NCI-H1930 (cell line): ENCODE results near the gene ZNF497.
"Not testable (repeated sequence)": the region's sequence is repeated elsewhere in the genome, so short reads cannot be mapped to it uniquely, and the experiment has no call there.

ENCODE experiments used
- DNase-seq, 2 experiments: peaks; one replicate each; lab custom pipeline; 2025; lab: John Stamatoyannopoulos, UW

ZNF497 gene

GRCh38 chr19:58348080-58348479, 14.5 kb downstream of the ZNF497 start:
- DNase-seq: not testable (repeated sequence)

GRCh38 chr19:58346961-58347929, 15.3 kb downstream of the ZNF497 start:
- peak; percentile 76 to 81 for DNase-seq

- DNase-seq: no peak
Measured at GRCh38 chr19:58345558-58345957, 17.0 kb downstream of the ZNF497 start.

GRCh38 chr19:58338825-58339558, 23.6 kb downstream of the ZNF497 start:
- DNase-seq: no peak

- DNase-seq: no peak
Measured at GRCh38 chr19:58338336-58338735, 24.2 kb downstream of the ZNF497 start.

GRCh38 chr19:58336820-58337219, 25.7 kb downstream of the ZNF497 start:
- no peak for DNase-seq

- no peak for DNase-seq
Measured at GRCh38 chr19:58336216-58336615, 26.3 kb downstream of the ZNF497 start.

- DNase-seq: no peak
Measured at GRCh38 chr19:58335630-58336029, 26.9 kb downstream of the ZNF497 start.

GRCh38 chr19:58334691-58335249, 27.8 kb downstream of the ZNF497 start:
- DNase-seq: no peak

GRCh38 chr19:58332697-58333096, 29.9 kb downstream of the ZNF497 start:
- no peak for DNase-seq

- no peak for DNase-seq
Measured at GRCh38 chr19:58330458-58330857, 32.1 kb downstream of the ZNF497 start.

GRCh38 chr19:58328999-58329398, 33.6 kb downstream of the ZNF497 start:
- peak in 1 of 2 experiments; percentile 20 for DNase-seq

GRCh38 chr19:58326914-58327726, 35.4 kb downstream of the ZNF497 start, which contains the start of gene ZSCAN22:
ZSCAN22 (plus strand) TSS chr19:58326994; CDS start chr19:58334803, 7,809 bp downstream.
- peak; percentile 95 to 97 for DNase-seq

GRCh38 chr19:58326501-58326913, 36.0 kb downstream of the ZNF497 start:
- DNase-seq: no peak

GRCh38 chr19:58325311-58326022, 37.1 kb downstream of the ZNF497 start:
- DNase-seq: no peak

GRCh38 chr19:58319241-58319640, 43.3 kb downstream of the ZNF497 start:
- DNase-seq: no peak

GRCh38 chr19:58318297-58318696, 44.3 kb downstream of the ZNF497 start:
- no peak for DNase-seq

GRCh38 chr19:58317476-58318072, 45.0 kb downstream of the ZNF497 start:
- DNase-seq: no peak

GRCh38 chr19:58315580-58315979, 47.0 kb downstream of the ZNF497 start:
- no peak for DNase-seq

- no peak for DNase-seq
Measured at GRCh38 chr19:58311345-58311865, 51.1 kb downstream of the ZNF497 start.
